ENCODE measurements around the gene MOCS1.
"Not testable (repeated sequence)": the region's sequence is repeated elsewhere in the genome, so short reads cannot be mapped to it uniquely, and the experiment has no call there.

Gene MOCS1

DNA sequence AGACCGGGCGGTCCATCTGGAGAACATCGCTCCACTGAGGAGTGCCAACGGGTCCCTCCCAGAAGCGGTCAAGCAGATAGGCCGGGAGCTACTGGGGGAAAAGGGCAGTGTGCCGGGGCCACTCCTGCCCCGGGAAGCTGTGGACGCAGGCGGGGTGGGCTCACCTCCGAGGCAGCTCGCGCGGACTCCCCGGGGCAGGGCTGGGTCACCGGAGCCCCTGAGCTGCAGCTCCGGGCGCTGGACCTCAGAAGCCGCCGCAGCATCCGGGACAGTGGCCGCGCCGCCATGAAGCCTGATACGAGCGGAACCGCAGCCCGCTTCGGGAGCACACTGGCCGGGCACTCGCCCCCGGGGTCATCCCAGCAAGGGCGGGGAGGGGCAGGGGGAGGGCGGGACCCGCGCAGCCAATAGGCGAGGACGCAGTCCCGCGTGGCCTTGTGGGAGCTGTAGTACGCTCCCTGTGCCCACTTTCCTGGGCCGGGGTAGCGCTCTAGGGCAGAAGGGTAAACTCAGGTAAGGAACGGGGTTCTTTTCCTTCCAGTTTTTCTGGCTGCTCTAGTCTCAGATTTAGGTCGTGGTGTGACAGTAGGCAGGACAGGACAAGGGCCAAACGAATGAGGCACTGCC, at the start of gene MOCS1:
Gene MOCS1, minus strand, starts transcription at position 332 of the 627 bp plus-strand sequence. Its CDS starts 45 bp downstream, at position 287.
- DNase-seq: peak; percentile 66

DNA sequence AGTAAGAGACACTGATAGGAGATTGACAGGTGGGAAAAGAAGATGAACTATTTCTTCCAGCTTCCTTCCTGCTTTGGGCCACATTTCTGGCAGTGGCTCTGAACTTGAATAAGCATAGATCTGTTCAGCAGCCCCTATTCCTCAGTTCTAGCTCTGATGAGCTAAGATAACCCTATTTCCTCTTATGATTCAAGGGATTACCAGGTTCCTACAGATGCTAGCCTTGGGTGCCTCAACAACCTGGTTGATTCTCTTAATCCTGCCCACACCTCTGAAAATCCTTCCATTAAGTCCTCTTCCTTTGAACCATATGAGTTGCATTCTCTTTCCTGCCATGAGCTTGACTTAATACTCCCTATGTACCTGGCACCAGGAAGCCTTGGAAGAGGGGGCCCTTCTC, 49.8 kb upstream of the MOCS1 start:
- no peak for DNase-seq

DNA sequence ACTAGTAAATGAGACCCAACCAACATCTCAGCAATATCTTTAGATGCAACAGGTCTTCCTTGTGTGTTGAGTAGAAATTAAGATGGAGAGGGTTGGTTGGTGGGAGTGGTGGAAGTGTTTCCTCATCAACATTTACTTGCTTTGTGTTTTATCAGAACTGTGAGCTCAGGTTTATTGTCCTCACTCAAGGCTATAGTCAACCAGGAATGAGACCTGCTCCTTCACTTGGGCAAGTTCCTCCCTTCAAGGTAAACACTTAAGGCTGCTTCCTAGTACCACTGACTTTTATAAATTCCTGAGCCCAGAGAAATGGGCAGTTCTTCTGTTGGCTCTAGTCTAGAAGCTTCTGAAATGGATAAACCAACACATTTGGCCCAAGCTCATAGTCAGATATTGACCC, 48.9 kb upstream of the MOCS1 start:
- DNase-seq: no peak

DNA sequence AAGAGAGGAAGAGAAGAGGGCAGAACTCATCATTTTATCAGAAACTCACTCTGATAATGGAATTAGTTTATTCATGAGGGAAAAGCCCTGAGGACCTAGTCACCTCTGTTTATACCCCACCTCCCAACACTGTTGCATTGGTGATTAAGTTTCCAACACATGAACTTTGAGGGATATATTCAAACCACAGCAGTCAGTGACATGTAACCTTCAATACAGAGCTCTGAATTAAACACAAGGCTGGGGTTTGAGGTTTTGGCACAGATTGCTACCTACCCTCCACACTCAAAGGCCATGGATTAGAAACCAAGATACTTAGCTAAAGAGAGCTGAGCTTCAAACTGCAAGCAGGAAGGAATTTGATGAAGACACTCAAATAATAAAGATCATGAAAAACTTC, 48.5 kb upstream of the MOCS1 start:
- DNase-seq: no peak

DNA sequence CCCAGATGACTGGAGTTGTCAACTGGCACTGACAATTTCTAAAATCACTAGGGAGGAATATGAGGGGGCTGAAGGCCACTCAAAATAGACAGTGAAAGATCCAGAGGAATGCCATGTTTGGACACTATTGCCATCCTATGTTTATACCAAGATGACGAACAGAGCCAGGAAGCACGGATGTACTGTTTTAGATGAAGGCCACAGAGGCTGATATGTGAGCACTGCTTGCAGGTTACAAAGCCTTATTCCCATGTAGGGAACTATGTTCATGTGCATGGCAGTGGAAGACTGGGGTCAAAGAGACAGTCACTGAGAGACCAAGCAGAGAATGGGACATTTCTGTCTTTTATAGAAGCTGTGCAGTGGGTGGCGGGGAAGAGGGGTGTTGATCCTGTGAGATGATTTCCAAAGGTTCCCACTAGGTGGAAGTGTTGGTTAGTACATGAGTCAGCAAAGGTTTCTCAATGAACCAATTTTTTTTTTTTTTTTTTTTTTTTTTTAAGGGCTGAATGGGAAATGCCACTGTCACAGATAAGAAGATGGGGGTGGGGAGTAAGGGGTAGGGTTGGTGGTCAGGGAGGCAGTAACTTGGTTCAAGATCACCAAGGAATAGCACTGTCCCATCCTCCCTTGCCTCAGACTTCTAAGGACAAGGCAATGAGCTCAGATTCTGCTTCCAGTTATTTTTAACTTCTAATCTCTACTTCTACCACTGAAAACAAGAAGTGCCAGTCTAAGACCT, 46.7 kb upstream of the MOCS1 start:
- no peak for DNase-seq

DNA sequence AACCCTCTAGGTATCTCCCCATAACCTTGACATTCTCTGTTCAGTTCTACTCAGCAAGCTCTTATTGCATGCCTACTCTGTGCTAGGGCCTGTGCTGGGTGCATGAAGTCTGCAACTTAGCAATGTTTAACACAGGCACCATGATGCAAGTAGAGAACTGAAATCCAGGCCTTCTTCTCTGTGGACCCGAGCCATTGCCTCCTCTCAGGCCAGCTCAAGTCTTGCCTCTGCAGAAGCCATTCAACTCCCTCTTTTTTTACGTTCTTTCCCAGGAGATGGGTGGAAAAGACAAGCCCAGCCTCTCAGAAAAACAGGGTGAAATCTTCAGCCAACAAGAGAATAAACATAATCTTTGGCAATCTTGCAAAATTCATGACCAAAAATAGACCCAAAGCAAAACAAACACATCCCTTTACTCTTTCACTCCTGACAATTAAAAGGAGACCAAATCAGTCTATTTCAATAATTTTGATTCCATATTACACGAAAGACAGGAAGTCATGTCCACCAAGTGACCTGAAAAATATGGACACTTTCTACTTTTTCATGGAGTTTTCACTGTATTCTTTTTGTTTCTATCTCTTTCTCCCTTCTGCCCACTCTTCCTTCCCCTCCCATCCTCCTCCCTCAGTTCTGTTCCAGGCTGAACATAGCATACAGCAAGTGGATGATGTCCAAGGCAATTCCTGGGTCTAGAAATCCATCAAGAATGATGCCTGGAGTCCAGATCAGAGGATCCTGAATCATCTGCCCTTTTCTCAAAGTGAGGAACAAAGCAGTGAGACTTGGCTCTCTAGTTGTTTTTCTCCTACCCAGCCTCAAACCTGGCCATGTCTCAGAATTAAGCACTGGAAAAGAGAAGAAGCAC, 45.4 kb upstream of the MOCS1 start:
- no peak for DNase-seq

DNA sequence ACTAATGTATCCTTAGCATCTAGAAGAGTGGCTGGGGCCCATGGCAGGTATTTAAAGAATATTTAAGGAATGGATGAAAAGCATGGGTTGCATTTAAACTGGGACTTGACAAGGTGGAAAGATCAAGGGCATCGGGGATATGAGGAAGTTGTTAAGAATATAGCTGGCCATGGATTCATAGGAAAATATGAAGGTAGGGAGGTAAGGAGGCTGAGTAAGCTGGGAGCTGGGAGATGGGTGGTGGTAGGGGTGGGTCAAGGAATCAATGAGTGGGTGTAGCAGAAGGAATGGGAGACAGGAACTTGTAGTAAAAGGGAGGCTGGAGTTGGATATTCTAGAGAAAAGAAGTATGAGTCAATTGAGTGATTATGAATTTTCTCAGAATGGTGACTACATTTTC, 44.0 kb upstream of the MOCS1 start:
- no peak for DNase-seq

DNA sequence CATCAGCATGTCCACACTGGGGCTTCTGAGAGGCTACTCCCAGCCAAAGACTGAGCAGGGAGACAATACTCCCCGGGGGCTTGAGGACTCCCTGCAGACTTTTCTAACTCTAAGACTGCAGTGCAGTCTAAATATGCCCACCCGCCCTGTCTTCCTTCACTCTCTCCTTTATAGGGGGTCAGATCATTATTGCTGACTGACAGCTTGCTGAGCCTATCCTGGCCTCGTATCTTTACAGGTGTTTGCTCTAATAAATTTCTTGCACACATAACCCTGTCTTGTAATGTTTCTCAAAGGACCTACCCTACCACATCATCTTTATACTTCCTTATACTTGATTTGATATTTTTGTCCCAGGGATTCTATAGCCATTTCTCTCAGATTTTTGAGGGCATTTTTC, 39.4 kb upstream of the MOCS1 start:
- no peak for DNase-seq

DNA sequence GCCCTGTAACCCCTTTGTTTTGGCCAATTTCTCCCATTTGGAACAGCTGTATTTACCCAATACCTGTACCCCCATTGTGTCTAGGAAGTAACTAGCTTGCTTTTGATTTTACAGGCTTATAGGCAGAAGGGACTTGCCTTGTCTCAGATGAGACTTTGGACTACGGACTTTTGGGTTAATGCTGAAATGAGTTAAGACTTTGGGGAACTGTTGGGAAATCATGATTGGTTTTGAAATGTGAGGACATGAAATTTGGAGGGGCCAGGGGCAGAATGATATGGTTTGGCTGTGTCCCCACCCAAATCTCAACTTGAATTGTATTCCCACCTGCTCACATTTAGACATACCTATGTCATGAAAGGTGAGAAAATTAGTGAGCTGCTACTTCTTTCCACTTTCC, 38.5 kb upstream of the MOCS1 start:
- not testable (repeated sequence) for DNase-seq

DNA sequence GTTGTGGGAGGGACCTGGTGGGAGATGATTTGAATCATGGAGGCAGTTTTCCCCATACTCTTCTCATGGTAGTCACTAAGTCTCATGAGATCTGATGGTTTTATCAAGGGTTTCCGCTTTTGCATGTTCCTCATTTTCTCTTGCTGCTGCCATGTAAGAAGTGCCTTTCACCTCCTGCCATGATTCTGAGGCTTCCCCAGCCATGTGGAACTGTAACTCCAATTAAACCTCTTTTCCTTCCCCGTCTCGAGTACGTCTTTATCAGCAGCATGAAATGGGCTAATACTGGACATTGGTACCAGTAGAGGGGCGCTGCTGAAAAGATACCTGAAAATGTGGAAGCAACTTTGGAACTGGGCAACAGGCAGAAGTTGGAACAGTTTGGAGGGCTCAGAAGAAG, 36.9 kb upstream of the MOCS1 start:
- DNase-seq: not testable (repeated sequence)

DNA sequence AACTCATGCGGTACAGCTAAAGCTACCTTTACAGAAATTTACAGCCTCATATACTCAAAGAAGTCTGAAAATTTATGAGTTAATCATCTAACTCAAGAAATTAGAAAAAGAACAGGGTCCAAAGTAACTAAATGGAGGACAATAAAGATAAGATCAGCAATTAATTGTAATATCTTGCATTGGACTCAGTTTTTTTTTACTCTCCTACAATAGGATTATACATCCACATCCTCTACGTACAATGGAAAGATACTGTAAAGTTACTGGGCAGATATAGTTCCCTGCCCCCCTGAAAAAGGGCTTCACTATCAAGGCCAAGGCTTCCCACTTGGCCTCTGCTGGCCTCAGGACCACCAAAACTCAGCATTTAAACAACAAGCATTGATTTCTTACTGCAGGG, 31.5 kb upstream of the MOCS1 start:
- DNase-seq: no peak

DNA sequence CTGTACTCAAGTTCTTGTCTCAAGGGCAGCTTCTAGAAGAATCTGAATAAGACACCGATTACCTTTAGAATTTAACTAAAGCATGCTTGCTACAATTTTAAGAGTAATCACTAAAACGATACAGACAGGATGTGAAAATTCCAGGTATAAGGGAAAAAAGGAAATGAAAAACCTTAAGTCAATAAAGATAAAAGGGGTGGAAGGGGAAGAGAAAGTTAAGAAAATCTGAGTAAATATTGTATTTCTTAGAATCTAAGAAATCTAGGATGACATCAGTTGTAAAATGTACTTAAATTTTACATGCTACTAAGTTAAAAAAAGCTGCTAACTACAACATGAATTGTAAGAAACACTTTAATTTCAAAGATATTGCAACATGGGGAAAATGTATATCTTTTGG, 30.3 kb upstream of the MOCS1 start:
- no peak for DNase-seq

DNA sequence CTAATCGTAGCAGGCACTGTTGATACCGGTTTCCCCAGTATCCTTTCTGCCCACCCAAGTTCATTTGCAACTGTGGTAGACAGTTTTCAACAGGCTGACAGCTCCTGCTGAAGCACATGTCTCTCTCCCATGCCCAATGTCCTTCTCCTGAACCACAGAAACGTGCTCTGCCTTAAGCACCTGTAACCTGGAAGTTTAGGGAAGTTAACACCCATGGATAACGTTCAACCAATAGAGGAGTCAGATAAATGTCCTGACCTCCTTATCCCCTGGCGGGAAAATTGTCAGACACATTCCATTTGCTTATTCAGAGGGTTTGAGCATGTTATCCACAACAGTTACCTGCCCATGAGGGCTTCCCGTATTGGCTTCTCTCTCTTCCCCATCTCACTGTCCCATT, 29.8 kb upstream of the MOCS1 start:
- no peak for DNase-seq

DNA sequence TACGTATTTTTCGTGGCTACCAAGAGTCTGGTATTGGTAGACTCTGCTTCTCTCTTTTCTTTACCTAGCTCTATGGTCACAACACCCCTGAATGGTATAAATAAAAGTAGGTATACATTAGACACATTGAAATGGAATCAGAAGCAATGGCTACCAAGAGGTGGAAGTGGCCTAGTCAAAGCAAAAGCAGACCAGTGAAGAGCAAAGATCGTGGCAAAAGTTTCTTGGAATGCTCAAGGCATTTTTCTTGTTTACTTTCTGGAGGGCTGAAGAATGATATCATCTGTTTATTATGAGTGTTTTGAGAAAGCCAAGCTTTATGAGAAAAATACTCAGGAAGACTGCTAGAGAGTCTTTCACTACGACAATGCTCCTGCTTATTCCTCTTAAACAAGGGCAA, 28.6 kb upstream of the MOCS1 start:
- no peak for DNase-seq

DNA sequence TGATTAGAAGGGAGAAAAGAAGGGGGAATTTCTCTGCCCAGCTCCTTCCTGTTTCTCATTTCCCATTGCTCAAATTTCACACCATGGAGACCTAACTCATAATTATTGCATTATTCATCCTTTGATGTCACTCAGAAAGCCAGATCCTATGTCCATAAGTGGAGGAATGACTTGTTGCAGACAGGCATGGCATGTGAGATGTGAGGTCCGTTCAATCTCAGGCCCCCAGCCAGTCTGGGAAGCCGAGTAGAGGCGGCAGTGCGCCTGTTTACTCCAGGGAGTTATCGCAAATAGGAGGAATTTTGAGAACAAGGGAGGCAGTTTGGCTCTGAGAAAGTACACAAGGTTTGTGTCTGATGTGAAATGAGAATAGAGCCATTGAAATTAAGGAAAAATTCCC, 26.9 kb upstream of the MOCS1 start:
- no peak for DNase-seq

DNA sequence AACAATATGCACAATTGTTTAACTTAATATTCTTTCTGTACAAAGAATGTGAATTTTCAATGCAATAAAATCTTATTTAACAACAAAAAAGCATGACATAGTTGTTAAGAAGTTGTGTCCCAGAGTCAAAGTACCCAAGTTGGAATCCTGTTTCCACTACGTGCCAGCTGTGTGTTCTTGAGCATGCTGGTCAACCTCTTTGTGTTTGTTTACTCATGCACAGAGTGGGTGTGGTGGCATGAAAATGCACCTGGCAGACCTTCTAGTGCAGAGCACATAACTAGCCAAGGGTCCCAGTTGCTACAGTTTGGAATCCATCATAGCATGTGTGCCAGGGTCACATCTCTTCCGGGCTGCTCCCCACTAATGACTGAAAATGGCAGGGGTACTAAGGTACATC, 24.7 kb upstream of the MOCS1 start:
- DNase-seq: no peak

DNA sequence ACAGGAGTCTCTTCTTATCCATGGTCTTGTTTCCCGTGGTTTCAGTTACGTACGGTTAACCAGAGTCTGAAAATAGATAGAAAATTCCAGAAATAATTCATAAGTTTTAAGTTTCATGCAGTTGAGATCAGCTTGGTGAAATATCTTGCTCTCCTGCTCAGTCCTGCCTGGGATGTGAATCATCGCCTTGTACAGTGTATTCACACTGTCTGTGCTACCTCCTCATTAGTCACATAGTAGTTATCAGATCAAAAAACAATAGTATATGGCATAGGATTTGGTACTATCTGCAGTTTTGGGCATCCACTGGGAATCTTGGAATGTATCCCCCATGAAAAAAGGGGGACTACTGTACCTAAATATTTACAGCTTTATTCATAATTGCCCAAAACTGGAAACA, 22.7 kb upstream of the MOCS1 start:
- DNase-seq: no peak

DNA sequence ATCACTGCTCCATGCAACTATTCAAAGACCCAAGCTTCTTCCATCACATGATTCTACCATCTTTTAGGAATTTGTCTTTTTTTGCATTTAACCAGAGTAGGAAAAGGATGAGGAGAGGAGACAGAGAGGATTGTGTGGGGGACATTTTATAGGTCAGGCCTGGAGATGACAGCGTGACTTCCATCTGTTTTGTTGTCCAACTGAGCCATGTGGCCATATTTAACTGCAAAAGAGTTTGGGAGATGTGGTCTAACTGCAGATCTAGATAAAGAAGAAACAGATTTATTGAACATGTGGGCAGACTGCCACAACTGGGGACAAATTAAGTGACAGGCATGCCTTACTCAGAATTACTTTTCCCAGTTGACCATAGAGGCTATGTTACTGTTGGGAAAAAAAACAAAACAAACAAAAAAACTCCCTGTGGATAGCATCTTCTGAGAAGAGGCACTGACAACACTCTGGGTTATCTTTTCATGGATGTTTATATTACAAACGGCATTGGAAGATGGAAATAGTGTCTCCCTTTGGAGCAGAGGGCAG, 18.9 kb upstream of the MOCS1 start:
- DNase-seq: no peak

DNA sequence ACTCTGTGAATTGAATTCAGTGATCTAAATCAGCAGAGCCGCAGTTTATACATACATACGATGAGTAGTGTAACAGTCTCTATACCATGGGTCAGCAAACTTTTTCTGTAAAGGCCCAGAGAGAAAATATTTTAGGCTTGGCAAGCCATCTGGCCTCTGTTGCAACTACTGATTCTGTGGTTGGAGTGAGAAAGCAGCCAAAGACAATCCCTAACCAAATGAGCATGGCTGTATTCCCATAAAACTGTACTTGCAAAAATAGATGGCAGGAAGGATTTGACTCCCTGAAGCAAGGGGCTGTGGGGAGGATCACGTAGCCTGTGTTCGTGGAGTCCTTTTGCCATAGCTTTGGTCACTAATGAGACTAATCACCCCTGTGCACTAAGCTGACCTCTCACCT, 17.9 kb upstream of the MOCS1 start:
- DNase-seq: no peak

DNA sequence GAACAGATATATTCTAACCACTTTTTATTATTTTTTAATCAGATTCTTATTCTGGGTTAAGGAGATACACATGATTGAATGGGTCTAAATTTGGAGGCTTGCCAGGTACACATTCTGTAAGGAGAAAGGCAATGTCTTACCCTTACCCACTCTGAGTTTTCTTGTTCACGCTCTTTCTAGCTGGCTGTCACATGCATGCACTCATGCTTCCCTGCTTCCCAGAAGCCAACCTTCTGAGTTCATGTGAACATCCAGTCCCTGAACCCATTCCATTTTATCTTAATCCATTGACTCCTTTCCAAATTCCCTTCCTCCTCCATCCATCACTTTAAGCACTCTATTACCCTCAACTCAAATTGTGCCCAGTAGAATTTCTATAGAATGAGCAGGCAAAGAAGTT, 17.5 kb upstream of the MOCS1 start:
- no peak for DNase-seq

DNA sequence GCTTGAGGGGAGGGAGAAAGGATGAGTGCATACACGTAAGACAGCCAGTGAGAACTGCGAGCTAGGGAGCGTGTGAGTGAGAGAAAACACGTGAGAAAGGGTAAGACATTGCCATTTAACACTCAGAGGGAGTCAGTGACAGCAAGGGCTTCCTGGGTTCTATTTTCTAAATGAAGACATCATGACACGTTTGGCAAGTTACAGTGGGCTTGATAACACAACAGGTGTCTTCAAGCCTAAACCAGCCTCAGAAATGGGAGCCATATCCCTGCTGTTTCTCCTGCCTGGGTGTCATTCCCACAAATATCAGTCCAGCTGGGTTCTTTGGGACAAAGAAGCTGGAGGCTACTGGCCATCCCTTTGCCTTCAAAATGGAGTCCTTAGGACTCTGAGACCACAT, 16.9 kb upstream of the MOCS1 start:
- DNase-seq: no peak

DNA sequence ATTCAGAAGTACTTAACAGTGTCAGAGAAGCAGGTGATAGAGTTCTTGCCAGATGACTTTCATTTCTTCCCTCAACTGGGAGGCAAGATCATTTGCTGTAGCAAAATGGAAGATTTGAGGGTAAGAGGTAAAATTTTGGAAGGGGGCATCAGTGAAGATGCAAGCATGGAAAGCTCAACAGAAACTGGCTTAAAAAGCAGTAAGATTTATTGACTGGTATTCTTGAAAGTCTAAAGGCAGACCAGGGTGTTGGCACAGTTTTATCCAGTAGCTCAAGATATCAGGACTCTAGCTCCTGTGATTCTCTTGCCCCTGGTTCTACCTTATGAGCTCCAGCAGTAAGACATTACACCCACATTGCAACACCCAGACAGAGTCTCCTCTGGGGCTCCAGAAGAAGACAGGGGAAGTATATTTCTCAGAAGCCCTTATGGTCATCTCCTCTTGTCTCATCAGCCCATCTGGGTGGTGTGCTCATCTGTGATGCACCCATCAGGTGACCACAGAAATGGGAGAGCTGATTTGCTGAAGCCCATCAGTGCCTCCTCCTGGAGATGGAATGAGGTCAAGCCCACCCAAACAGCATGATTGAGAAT, 16.0 kb upstream of the MOCS1 start:
- no peak for DNase-seq

DNA sequence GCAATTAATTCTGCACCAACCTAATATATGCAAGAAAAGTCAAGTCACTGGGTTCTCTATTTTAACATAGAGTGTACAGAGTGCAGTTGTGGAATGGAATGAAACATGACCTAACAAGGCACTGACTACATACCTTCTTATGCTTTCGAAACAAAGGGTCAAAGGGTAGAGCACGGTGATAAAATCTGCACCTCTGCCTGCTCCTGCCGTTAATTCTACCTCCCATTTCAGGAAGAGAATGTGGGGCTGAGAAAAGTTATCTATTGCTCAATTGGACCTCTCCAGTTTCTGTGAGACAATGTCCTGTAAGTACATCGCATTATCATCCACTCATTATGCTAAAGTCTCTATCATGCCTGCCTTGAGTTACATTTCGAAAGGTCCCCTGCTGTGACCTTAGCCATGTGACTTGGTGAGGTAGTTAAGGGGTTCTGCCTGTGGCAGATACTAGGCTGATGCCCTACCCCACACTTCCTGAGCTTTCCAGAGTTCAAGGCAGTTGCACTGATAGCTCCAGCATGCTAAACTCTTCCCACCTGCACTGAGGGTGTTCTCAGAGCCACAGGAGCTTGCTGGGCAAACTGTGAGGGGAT, 14.0 kb upstream of the MOCS1 start:
- DNase-seq: no peak
